Vagina (tissue), 2 donors: Measurements from ENCODE around the gene NRG3.

ENCODE experiments used
- CTCF ChIP-seq, 3 experiments: fragments of 450-650 bp in 2 of 3; fragments of 200-600 bp in 1 of 3; sonication (generic) in 1 of 3; IDR thresholded peaks; one replicate each; pipeline ENCODE4 v1.5.1; 2017 to 2019; ENCODE audit warnings: antibody characterized with exemption in 3 of 3, mild to moderate bottlenecking in 2 of 3, moderate library complexity in 2 of 3
- POLR2A ChIP-seq, 2 donors: fragments of 450-650 bp; IDR thresholded peaks; one replicate each; pipeline ENCODE4 v1.6.1; 2017; ENCODE audit warnings: antibody characterized with exemption in 2 of 2, mild to moderate bottlenecking in 2 of 2, moderate library complexity in 2 of 2
- POLR2AphosphoS5 ChIP-seq, 2 donors: sonication (generic); formaldehyde crosslinking; IDR thresholded peaks; one replicate each; pipeline ENCODE4 v1.9.0; 2017; ENCODE audit warnings: antibody characterized with exemption in 2 of 2, mild to moderate bottlenecking in 2 of 2, low read depth in 1 of 2; ENCODE audit not compliant: insufficient read depth in 1 of 2

- TF ChIP-seq CTCF (IDR thresholded peaks at IDR 0.05) (no peak), POLR2AphosphoS5 (IDR thresholded peaks at IDR 0.05; ENCODE audit: insufficient read depth in 1 of 2, low read depth in 1 of 2) (no peak), POLR2A (IDR thresholded peaks at IDR 0.05) (no peak)
Measured at GRCh38 chr10:82591421-82591820, 716.4 kb downstream of the NRG3 start.
